PC-9 (cell line): ENCODE data around the gene SSUH2.

Source experiments
- EZH2 ChIP-seq: fragments of 200-600 bp; sonication (generic); IDR thresholded peaks from 2 replicates; pipeline ENCODE4 v1.8.0; 2017; ENCODE audit warnings: antibody characterized with exemption, low read depth
- TF ChIP-seq, protein P1 (sequence below): fragments of 200-600 bp; sonication (generic); conservative IDR thresholded peaks from 2 replicates; pipeline ENCODE4 v1.6.1; 2017; ENCODE audit warnings: mixed run types, antibody characterized with exemption, mild to moderate bottlenecking, moderate library complexity

DNA sequence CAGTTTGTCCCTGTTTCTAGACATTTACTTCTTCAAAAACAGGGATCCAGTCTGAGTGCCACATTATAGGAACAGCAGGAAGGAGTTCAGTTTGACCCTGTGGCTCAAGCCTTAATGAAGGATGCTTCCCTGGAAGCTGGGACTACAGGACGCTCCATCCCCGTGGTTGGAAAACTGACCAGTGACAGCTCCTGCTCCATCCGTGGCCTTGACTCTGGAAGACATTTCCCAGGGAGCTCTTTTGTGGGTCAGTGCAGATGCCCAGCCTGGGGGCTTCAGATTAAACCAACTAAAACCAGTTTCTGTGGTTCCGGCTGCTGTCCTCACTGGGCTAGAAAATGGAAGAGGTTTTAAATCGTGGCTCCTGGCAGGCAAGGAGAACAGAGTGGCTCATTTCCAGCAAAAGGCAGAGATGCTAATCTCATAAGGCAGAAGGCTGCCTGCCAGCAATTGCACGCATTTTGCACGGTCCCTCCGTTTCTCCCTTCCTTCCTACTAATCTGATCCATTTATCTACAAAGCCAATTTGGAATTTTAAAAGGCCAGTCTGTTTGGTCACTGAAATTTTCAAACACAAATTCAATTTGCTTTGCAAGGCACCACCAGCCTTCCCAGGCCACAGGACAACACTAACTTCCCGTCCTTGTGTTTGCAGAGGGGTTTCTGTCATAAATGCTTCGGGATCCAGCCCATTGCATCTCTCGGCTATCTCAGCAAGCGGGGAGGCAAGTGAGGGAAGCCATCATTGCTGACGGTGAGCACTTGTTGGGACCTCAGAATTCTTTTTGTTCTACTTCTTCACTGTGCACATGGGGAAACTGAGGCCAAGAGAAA lies 6.2 kb upstream of the SSUH2 start:
- no peak for TF ChIP-seq EZH2
- TF ChIP-seq, protein P1, sequence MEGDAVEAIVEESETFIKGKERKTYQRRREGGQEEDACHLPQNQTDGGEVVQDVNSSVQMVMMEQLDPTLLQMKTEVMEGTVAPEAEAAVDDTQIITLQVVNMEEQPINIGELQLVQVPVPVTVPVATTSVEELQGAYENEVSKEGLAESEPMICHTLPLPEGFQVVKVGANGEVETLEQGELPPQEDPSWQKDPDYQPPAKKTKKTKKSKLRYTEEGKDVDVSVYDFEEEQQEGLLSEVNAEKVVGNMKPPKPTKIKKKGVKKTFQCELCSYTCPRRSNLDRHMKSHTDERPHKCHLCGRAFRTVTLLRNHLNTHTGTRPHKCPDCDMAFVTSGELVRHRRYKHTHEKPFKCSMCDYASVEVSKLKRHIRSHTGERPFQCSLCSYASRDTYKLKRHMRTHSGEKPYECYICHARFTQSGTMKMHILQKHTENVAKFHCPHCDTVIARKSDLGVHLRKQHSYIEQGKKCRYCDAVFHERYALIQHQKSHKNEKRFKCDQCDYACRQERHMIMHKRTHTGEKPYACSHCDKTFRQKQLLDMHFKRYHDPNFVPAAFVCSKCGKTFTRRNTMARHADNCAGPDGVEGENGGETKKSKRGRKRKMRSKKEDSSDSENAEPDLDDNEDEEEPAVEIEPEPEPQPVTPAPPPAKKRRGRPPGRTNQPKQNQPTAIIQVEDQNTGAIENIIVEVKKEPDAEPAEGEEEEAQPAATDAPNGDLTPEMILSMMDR, result no peak
